Loucy (cell line): Measurements from ENCODE around the gene C20orf204.

ENCODE experiments used
- H2AFZ ChIP-seq: fragments of 200-600 bp; sonication (generic); 2 replicates; pipeline ENCODE4 v1.6.0; 2016; ENCODE audit warnings: antibody characterized with exemption, mild to moderate bottlenecking, low read length, moderate library complexity
- H3F3A ChIP-seq: fragments of 200-600 bp; 2 replicates; pipeline ENCODE4 v1.6.0; 2016; ENCODE audit warnings: antibody characterized with exemption, low read depth, mild to moderate bottlenecking
- H3K27me3 ChIP-seq: fragments of 200-600 bp; sonication (generic); 2 replicates; pipeline ENCODE4 v1.6.1; 2014; ENCODE audit warnings: low read length, mild to moderate bottlenecking; ENCODE audit not compliant: insufficient read depth, poor library complexity, severe bottlenecking
- H3K36me3 ChIP-seq: fragments of 200-600 bp; sonication (generic); 2 replicates; pipeline ENCODE4 v1.6.1; 2016; ENCODE audit warnings: low read length; ENCODE audit not compliant: insufficient read depth
- H3K4me1 ChIP-seq: fragments of 200-600 bp; sonication (generic); 2 replicates; pipeline ENCODE4 v1.5.1; 2014; ENCODE audit warnings: low read length, mild to moderate bottlenecking; ENCODE audit not compliant: insufficient read depth, poor library complexity, severe bottlenecking
- H3K4me2 ChIP-seq: fragments of 200-600 bp; sonication (generic); 2 replicates; pipeline ENCODE4 v1.6.0; 2014; ENCODE audit warnings: antibody characterized with exemption, low read length, low read depth, mild to moderate bottlenecking; ENCODE audit not compliant: poor library complexity, severe bottlenecking
- H3K4me3 ChIP-seq: fragments of 200-600 bp; sonication (generic); 2 replicates; pipeline ENCODE4 v1.5.1; 2014; ENCODE audit warnings: low read length, mild to moderate bottlenecking, mixed read lengths; ENCODE audit not compliant: poor library complexity, severe bottlenecking
- H3K79me2 ChIP-seq: fragments of 200-600 bp; sonication (generic); 2 replicates; pipeline ENCODE4 v1.6.1; 2014; ENCODE audit warnings: low read length; ENCODE audit not compliant: insufficient read depth
- H3K9ac ChIP-seq: fragments of 200-600 bp; sonication (generic); 2 replicates; pipeline ENCODE4 v1.6.0; 2014; ENCODE audit warnings: mild to moderate bottlenecking, low read depth, low read length, moderate library complexity; ENCODE audit not compliant: poor library complexity, severe bottlenecking
- H3K9me2 ChIP-seq: fragments of 200-600 bp; sonication (generic); replicated peaks from 2 replicates; pipeline ENCODE4 v1.6.1; 2016; ENCODE audit warnings: low read depth, low read length, mixed read lengths
- H3K9me3 ChIP-seq: fragments of 200-600 bp; sonication (generic); 2 replicates; pipeline ENCODE4 v1.6.1; 2014; ENCODE audit warnings: mild to moderate bottlenecking, antibody characterized with exemption, low read length, low read depth; ENCODE audit not compliant: insufficient read depth
- H4K20me1 ChIP-seq: fragments of 200-600 bp; sonication (generic); 2 replicates; pipeline ENCODE4 v1.6.0; 2014; ENCODE audit warnings: antibody characterized with exemption, low read length, mild to moderate bottlenecking; ENCODE audit not compliant: insufficient read depth, poor library complexity, severe bottlenecking
- EZH2phosphoT487 ChIP-seq: fragments of 200-600 bp; IDR thresholded peaks from 2 replicates; pipeline ENCODE4 v1.6.1; 2018; ENCODE audit warnings: antibody characterized with exemption, mild to moderate bottlenecking, moderate library complexity, borderline replicate concordance
- TF ChIP-seq, protein P1 (sequence below): fragments of 200-600 bp; sonication (generic); conservative IDR thresholded peaks from 2 replicates; pipeline ENCODE4 v1.5.1; 2014; ENCODE audit warnings: mild to moderate bottlenecking, antibody characterized with exemption, low read length

The C20orf204 gene

DNA sequence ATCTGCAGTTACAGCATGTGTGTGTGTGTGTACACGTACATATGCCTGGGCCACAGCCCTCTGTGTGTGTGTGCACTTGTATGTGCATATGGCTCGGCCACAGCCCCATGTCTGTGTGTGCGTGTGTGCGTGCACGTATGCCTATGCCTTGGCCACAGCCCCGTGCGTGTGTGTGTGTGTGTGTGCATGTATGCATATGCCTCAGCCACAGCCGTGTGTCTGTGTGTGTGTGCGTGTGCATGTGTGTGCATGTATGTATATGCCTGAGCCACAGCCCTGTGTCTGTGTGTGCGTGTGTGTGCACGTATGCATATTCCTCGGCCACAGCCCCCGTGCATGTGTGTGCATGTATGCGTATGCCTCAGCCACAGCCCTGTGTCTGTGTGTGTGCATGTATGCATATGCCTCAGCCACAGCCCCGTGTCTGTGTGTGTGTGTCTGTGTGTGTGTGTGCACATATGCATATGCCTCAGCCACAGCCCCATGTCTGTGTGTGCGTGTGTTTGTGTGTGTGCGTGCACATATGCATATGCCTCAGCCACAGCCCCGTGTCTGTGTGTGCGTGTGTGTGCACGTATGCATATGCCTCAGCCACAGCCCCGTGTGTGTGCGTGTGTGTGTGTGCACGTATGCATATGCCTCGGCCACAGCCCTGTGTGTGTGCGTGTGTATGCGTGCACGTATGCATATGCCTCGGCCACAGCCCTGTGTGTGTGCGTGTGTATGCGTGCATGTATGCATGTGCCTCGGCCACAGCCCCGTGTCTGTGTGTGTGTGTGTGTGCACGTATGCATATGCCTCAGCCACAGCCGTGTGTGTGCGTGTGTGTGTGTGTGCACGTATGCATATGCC lies 14.6 kb upstream of the C20orf204 start:
- no peak overlapping the region for H3K4me2 ChIP-seq
- TF ChIP-seq EZH2phosphoT487: no peak
- TF ChIP-seq, protein P1, sequence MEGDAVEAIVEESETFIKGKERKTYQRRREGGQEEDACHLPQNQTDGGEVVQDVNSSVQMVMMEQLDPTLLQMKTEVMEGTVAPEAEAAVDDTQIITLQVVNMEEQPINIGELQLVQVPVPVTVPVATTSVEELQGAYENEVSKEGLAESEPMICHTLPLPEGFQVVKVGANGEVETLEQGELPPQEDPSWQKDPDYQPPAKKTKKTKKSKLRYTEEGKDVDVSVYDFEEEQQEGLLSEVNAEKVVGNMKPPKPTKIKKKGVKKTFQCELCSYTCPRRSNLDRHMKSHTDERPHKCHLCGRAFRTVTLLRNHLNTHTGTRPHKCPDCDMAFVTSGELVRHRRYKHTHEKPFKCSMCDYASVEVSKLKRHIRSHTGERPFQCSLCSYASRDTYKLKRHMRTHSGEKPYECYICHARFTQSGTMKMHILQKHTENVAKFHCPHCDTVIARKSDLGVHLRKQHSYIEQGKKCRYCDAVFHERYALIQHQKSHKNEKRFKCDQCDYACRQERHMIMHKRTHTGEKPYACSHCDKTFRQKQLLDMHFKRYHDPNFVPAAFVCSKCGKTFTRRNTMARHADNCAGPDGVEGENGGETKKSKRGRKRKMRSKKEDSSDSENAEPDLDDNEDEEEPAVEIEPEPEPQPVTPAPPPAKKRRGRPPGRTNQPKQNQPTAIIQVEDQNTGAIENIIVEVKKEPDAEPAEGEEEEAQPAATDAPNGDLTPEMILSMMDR: no peak
- H3F3A ChIP-seq: no peaks in the 10 kb centered on the region
- no peak overlapping the region for H3K4me3 ChIP-seq
- H4K20me1 ChIP-seq: no peaks in the 10 kb centered on the region
- no peaks in the 10 kb centered on the region for H3K27me3 ChIP-seq
- H3K36me3 ChIP-seq: peaks cover 81% of the 10 kb centered on the region; the same call in 1 of the 2 replicates
- no peaks in the 10 kb centered on the region for H3K79me2 ChIP-seq
- H3K4me1 ChIP-seq: no peaks in the 10 kb centered on the region
- no peak overlapping the region for H3K9ac ChIP-seq
- no peaks in the 10 kb centered on the region for H3K9me3 ChIP-seq
- no peaks in the 10 kb centered on the region for H3K9me2 ChIP-seq
- H2AFZ ChIP-seq: no peak overlapping the region

DNA sequence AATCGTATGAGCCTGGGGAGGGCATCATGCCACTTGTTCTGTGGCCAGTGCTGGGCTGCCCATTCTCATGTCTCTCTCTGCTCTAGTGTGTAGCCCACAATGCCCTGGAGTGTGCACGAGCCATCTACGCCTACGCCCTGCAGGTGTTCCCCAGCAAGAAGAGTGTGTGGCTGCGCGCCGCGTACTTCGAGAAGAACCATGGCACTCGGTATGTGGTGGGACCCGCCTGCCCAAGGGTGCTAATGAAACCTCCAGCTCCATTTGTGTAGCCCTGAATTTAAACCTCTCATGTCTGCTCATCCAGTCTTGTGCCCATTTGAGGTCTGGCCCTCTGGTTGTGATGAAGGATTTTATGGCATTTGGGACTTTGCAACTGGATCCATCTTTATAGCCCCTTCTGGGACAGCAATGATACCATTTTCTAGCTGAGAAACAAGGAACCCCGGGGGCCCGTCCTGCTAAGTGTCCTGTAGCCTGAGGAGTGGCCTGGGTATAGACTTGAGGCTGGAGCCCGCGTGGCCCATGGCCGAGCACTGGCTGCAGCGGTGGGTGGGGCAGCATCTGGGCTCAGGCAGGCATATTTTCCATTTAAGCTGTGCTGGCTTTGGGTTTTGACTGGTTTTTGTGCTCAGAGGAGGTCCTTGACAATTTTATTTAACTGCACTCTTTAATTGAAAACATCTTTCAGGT lies 13.2 kb upstream of the C20orf204 start:
- Histone ChIP-seq H3K4me1 (no peaks in the 10 kb centered on the region), H2AFZ (no peak overlapping the region), H3K4me2 (no peak overlapping the region), H3K9me2 (no peaks in the 10 kb centered on the region), H3F3A (no peaks in the 10 kb centered on the region), H3K9me3 (no peaks in the 10 kb centered on the region), H3K27me3 (no peaks in the 10 kb centered on the region), H3K36me3 (peaks cover 88% of the 10 kb centered on the region; the same call in 1 of the 2 replicates), H3K9ac (no peak overlapping the region), H3K4me3 (no peak overlapping the region), H4K20me1 (no peaks in the 10 kb centered on the region), H3K79me2 (no peaks in the 10 kb centered on the region)
- TF ChIP-seq, protein P1: no peak

DNA sequence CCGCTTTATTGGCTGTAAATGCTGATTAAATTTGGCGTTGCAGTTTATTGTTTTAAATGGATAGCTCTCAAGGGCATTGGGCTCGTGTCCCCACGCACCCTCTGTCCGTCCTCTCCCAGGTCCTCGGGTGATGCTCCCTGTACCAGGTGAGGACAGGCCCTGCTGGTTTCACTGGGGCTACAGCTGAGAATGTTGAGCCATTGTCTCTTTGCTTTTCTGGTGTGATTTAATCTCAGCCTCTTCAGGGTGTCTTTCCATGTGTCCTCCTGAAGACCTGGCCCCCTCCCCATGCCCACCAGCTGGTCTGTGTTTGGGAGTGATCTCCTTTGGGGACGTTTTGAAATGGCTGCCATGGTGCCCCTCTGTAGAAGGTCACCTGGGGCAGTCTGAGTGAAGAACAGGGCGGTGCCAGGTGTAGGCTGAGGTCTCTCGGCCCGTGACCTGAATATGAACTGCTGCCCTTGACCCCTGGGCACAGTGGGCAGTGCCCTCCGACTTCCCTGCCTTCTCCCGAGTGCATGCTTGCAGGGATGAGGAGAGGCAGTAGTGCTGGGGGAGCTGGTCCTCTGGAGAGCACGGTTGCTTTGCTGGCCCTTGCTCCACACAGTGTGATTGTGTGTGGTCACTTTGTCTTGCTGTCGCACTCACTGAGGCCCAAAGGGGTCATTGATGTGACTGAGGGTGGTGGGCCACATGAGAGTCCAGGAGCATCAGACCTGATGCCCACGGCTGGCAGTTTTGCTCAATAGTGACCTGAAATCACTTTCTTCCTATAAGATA lies 12.4 kb upstream of the C20orf204 start:
- no peaks in the 10 kb centered on the region for H3F3A ChIP-seq

More for the DNA sequence above, 12.4 kb upstream of the C20orf204 start:
- Histone ChIP-seq H4K20me1 (no peaks in the 10 kb centered on the region), H3K9ac (no peak overlapping the region), H3K79me2 (no peaks in the 10 kb centered on the region), H3K9me2 (no peaks in the 10 kb centered on the region), H3K4me1 (no peaks in the 10 kb centered on the region), H3K4me3 (no peak overlapping the region), H3K4me2 (no peak overlapping the region), H3K36me3 (peaks cover 86% of the 10 kb centered on the region; the same call in 1 of the 2 replicates), H3K9me3 (no peaks in the 10 kb centered on the region), H3K27me3 (no peaks in the 10 kb centered on the region), H2AFZ (no peak overlapping the region)
- TF ChIP-seq, protein P1: no peak
- no peak for TF ChIP-seq EZH2phosphoT487
